Stimulated activated CD4-positive, alpha-beta T cell treated with anti-CD3 and anti-CD28 coated beads, Interleukin-15, amount 100 ng/mL, for 1 hour (primary cell): ENCODE measurements around the gene STK32A.
"Not testable (repeated sequence)": the region's sequence is repeated elsewhere in the genome, so short reads cannot be mapped to it uniquely, and the experiment has no call there.

Source experiments
- DNase-seq, 2 donors: peaks; one replicate each; pipeline ENCODE4 v3.0.0-alpha.2; 2020; ENCODE audit warnings: low read depth in 1 of 2, low spot score in 1 of 2

STK32A gene

DNA sequence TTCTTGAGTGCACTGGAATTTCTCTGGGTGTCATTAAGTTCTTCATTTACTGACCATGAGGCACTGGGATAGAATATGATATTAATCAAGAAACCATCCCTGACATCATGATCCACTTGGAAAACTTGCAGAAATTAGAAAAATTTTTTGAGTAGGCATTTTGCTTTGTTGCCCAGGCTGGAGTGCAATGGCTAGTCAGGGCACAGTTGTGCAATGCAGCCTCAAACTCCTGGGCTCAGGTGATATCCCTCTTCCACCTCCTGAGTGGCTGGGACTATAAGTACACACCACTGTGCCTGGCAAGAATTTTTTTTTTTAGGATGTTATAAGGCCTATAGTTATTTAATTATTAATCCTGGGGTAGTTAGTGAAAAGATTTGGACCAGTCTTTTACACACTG, 106.5 kb downstream of the STK32A start:
- no peak for DNase-seq

DNA sequence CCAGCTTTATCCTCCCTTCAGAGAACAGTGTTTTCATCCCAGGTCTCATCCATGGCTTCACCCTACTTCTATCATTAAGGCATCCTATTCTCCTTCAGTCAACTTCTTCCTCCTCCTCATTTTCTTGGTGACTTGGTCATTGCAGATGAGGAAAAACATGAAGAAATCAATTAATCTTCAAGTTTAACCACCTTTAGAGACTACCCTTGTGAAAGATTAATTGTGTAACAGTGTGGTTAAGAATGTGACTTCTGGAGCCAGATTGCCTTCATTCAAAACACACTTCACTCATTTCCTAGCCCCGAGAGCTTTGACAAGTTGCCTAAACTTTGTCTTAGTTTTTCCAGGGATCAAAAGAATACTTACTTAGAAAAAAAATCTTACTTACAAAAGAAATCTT, 110.0 kb downstream of the STK32A start:
- DNase-seq = no peak

DNA sequence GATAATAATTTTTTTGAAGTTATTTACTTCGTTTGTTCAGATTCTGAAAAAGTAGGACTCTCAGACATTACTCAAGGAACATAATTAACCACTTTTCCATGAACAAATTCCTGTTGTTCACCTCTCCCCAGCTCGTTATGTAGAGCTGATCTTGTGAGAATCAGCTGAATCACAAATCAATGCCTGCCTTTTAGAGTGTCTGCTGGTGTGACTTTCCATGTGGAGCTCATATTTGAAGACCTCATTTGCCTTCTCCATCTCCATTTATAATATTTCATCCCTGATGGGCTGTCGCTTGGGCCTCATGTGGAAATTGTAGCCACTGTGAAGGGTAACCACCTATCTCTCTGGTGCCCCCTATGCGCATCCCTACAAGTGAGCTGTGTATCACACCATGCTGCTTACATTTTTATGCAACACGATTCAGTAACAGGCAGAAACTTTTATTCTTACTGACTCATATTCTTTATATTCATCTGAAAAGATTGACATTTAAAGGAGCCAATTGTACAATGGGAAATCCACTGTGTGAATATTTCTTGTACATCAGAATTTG, 111.3 kb downstream of the STK32A start:
- no peak for DNase-seq

DNA sequence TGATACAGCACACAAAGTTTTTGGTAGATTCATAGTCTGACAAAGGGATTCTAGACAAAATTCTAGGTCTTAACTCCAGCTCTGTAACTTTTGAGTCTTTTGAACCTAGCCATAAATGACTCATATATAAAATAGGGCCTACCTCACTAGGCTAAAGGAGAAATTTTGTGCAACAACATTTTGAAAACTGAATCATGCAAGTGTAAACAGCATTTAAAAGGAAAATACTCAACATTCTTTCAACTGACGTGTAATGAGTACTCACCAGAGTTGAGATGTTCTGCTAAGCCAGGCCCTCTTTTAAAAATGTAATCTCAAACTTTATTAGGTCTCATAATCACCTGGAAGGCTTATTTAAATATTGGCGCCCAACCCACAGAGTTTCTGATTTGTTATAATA, 113.2 kb downstream of the STK32A start:
- no peak for DNase-seq

DNA sequence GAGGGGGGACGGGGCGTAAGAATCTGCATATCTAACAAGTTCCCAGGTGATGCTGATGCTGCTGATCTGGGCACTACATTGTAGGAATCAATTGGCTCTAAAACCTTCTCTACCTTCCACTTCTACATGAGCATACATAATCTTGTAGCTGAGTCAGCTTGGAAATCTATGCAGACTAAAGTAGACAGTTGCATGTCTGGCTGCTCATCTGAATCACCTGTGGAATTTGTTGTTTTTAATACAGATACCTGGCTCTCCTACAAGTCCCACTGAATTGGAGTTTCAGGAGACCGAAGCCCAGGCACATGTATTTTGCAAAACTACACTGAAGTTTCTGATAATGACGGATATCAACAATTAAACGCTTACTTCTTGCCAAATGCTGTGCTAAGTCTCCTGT, 113.6 kb downstream of the STK32A start:
- no peak for DNase-seq

DNA sequence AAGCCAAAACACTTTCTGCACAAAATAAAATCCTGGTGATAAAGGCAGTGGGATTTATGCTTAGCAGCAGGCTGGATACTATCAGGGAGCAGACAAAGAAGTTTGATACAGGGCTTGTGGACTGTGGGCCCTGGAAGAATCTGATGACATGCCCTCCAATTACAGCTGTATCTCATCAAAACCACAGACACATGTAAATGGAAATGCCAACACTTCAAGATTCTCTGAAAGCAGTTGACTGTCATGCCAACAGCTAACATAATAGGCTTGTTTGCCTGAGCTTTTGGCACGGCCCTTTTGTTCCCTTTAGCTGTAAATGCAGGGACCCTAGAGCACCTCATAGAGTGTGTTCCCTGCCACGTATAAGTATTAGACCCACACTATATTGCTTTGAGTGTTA, 114.4 kb downstream of the STK32A start:
- no peak for DNase-seq

DNA sequence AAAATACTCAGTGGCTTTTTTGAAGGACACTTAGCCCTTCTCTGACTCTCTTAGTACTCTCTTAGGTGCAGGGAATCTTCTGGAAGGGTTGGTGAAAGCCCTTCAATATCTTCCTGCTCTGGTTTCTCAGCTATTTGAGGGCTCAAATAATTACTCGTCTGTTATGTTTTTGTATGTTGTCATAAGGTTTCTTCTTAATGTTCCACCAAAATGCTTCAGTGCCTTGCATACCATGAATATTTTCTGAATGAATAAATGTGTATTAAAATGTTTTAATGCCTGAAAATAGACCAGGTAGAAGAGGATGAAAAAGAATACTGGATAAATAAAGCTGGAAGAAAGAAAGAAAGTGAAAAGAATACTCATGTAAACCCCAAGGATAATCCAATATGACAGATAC, 124.3 kb downstream of the STK32A start:
- DNase-seq = no peak

DNA sequence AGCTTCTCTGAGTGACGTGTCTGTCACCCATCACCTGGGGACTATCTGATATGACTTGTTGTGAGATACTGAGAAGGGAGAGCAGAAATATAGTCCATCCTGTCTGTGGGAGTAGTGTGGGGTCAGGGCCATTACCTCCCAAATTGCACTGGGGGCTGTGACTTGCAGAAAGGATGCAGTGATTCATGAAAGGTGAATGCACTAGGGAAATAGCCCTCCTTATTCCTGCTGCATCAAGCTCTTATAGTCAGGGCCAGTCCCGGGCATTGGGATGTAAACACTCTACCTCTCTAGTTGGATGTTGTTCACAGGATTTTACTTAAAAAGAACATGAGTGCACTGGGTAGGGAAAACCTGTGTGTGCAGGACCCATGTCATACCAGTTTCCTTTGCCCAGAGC, 124.8 kb downstream of the STK32A start:
- no peak for DNase-seq

DNA sequence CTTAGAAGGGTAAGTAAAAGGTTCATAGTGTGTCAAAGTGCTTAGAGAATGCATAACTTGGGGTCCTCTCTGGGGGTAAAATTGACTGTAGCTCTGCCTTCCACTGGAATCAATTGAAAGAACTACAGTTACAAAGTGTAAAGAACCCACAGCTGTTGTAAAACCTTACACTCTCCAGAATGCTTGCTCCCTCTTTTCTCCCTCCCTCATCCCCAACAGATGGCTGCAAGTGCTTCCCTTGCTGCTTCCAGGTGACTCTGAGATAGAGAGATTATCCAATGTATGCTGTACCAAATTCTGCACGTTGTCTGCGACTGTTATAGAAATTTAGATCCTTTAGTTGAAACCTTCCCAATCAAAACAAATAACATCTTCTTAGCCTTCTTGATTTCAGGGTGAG, 126.0 kb downstream of the STK32A start:
- no peak for DNase-seq

DNA sequence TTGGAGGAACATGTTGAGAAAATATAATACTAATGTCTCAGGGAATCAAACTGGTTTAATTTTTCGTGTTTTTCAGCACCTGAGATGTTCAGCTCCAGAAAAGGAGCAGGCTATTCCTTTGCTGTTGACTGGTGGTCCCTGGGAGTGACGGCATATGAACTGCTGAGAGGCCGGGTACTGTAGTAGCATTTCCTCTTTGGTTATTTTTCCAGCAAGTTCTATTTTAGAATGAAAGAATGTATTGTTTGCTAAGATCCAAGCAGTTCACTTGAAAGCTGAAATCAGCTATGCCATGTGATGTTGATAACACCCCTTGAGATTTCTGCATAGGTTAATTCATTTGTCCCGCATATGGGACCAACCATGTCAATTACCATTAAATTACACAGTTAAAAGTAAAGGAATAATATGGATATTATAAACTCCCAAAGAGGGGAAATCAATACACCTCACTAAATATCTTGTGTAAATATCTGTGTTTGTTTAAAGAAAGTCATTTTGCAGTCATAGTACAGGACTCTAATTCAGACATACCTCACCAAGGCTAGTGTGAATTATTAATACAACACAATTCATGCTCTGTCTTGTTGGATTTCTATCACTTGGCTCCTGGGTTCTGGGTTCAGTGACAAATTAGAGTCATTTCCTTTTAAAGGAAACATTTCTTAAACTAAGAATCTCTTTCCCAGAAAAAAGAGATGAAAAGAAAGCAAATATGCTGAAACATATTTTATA, 126.8 kb downstream of the STK32A start:
- DNase-seq = no peak

DNA sequence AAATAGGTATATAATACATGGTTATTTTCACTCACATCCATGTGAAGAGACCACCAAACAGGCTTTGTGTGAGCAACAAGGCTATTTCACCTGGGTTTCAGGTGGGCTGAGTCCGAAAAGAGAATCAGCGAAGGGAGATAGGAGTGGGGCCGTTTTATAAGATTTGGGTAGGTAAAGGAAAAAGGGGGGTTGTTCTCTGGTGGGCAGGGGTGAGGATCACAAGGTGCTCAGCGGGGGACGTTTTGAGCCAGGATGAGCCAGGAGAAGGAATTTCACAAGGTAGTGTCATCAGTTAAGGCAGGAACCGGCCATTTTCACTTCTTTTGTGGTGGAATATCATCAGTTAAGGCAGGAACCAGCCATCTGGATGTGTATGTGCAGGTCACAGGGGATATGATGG, 132.6 kb downstream of the STK32A start:
- DNase-seq = not testable (repeated sequence)

DNA sequence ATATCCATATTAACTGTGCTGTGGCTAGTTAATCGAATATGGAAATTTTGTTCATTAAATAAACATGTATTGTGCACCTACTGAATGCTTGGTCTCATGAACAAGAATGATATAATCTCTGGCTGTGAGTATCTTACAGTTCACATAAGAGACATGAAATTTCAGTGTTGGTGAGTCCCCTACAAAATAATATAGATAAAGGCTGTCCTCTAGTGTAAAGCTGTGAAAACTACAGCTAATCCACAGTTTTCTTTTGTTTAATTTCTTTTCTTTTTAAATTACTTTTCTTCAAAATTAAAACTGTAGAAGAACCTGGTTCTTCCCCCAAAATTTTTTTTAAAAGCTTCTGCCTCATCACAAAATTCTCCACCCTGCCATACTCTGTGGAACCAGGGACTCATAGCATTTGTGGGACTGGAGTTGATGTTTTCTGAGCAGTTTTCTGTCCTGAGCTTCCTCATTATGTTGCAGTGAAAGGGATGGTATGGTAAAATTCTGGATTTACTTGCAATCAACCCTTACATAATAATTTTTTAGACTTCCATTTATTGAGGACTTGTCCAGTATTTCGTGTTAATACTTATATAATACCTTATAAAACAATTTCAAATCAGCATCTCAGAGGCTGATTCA, 135.0 kb downstream of the STK32A start:
- DNase-seq = no peak

DNA sequence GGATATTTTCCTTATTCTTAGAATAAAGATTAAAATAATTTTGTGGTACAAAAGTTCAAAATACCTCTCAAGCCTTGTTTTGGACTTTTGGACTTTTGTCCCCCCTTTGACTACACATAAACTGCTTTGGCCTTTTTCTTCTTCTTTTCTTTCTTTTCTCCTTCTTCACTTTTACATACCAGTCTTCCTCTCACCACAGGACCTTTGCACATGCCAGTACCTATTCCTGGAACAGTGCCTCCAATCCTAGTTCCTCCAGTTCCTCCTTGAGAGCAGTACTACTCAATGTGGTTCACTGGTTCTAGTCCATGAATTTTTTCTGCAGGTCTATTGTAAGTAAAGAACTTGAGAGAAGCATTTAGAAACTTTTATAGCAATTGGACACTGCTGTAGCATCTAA, 136.5 kb downstream of the STK32A start:
- DNase-seq = no peak

DNA sequence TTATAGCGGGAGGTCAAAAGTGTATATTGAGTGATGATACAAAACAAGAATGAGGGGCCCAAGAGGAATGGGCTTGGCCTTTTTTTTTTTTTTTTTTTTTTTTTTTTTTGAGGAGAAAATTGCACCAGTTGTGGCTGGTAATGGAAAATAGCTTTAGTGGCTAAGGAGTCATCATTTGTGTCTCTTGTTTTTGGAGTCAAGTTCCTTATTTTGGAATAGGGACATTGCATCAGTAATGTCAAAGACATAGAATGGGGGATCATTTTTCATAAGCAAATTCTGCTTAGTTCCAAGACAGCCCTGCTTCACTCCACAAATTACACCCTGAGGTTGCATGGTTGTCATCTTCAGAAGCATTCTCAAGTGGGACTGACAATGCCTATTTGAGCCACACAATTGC, 137.4 kb downstream of the STK32A start:
- no peak for DNase-seq

DNA sequence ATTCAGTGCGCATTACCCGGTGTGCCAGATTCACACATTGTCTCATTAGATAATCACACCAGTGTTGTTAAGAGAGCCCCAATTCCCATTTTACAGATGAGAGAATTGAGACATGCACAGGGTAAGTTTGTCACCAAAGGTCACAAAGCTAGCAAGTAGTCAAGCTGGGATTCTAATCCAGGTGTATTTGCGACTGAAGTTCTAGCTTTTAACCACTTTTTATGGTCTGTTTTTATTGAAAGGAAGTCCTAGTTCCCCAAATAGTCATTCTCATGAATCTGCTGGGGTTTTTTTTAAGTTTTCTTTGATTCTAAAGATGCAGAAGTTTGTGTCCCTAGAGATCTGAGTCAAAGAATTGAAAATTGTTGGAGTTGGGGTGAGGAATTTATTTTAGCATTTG, 138.5 kb downstream of the STK32A start:
- no peak for DNase-seq

DNA sequence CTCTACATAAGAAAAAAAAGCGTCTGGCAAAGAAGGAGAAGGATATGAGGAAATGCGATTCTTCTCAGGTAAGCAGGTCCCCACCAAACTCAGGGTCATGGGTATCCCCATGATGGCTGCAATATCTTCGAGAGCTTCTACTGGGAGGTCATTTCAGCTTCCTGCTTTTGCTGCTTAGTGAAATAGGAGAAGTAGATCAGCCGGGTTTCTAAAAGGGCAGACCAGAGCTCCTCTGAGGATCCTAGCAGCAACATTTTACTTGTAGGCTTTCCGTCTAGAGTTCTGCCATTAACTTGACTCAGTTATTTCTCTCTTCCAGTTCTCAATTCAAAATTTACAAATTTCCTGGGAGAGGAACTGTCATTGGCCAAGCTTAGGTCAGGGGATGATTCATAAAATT, 140.3 kb downstream of the STK32A start:
- no peak for DNase-seq

DNA sequence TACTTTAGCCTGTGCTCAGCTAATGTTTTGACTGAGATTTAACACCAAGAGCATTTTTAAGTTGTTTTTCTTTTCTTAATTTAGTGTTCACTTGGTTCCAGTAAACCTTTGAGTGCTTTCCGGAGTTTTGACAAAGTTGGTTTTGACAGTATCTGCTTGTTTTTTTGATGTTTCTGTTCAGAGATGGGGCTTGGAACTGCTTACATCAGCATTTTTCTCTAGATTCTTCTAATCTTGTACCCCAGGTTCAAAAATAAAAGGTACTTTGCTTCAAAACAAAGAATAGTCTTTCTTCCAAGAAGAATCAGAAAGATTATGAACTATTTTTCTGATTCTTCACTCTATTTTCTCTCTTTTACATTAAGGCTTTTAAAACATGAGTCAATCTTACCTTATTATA, 142.9 kb downstream of the STK32A start:
- no peak for DNase-seq

DNA sequence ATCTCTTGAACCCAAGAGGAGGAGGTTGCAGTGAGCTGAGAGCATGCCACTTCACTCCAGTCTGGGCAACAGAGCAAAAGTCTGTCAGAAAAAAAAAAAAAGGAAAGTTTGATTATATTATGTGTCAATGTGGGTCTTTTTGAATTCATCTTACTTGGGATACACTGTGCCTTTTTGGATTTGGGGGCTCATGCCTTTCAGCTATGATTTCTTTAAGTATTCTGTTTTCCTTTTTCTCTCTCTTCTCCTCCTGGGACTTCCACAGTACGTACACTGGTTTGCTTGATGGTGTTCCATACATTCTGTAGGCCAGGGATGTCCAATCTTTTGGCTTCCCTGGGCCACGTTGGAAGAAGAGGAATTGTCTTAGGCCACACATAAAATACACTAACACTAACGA, 146.7 kb downstream of the STK32A start:
- DNase-seq = no peak

DNA sequence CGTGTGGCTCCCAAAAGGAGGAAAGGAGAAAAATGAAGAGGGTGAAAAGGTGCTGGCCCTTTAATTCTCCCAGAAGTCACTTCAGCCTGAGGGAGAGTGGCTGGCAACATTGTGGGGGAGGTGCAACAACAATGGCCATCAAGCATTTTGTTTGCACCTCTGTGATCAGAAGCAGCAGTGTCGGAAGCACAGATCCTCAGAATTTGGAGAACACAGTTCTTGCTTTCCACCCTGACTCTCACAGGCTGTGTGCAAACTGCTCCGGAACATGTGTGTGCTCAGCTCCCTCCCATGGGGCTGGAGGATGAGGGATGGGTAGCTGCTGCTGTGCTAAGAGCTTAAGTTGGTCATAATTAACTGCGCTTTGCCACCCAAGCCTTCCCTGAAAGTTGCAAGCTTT, 147.9 kb downstream of the STK32A start:
- DNase-seq = no peak

DNA sequence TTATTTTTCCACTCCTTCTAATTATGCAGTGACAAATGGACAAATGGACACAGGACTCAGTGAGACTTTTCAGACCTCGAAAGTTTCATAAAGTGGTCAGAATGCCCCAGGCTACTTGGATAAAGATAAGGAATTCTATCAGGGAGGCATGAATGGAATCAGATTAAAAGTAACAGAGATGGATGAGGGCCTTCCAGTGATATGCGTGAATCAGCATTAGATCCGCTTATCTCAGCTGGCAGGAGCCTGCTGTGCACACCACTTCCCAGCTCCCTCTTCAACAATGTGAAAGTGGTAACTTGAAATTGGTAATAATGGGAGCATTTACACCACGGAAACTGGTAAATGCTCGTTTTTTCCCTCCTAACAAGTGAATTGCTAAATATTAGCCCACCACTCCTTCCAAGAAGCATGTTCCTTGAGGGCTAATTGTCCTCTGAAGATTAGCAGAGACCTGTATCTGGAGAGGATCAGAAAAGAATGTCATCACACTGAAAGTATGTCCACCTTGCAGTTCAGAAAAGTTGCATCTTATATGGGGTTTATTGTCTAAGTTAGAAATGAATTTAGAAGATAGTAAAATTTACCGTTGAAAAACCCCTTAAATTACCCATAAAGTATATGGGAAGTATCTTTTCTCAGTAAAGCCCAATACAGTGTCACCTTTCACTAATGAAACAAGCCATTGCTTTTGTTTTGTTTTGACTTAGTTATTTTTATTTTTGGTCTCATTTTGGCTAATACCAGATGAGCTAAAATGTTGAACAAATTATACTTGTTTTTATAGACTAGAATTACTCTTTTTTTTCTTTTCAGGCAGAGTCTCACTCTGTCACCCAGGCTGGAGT, 149.7 kb downstream of the STK32A start:
- no peak for DNase-seq

DNA sequence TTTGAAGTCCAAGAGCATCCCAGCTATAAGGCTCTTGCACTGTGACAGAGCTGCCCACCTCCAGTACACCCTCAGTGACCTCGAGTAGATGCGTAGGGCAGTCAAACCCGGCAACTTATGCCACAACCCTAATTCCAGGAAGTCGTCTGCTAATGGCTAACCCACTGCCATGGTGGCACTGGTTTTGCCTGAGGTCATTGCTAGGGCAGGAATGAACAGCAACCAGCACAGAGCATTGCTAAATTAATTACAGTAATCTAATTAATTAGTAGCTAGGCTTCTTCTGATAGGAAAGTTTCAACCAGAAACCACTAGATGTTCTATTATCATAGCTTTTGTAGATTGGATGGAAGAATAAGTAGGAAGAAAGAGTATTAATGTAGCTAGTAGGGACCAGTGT, 152.3 kb downstream of the STK32A start:
- no peak for DNase-seq
